IPS-18c (cell line): ENCODE measurements around the gene EIF3F.

Source experiments
- H3K4me3 ChIP-seq: 2 replicates; pipeline ENCODE4 v1.7.0; 2013; ENCODE audit warnings: low read depth, mild to moderate bottlenecking, low read length, moderate library complexity; ENCODE audit not compliant: insufficient read depth
- H3K9me3 ChIP-seq: one replicate; pipeline ENCODE4 v1.6.1; 2013; ENCODE audit warnings: mild to moderate bottlenecking, low read length, moderate library complexity; ENCODE audit not compliant: control insufficient read depth, insufficient read depth

The EIF3F gene

GRCh38 chr11:8032122-8032521 is 45.0 kb downstream of the EIF3F start:
- no peak overlapping the region for H3K4me3 ChIP-seq
- H3K9me3 ChIP-seq, result peaks cover 4% of the 10 kb centered on the region

- no peak overlapping the region; the same call in 1 of the 2 replicates for H3K4me3 ChIP-seq
- peaks cover 4% of the 10 kb centered on the region for H3K9me3 ChIP-seq
Measured at GRCh38 chr11:8032576-8033304, 45.6 kb downstream of the EIF3F start.

- Histone ChIP-seq H3K9me3 (peaks cover 4% of the 10 kb centered on the region), H3K4me3 (no peak overlapping the region)
Measured at GRCh38 chr11:8033305-8034105, 46.4 kb downstream of the EIF3F start.

- Histone ChIP-seq H3K4me3 (no peak overlapping the region), H3K9me3 (no peaks in the 10 kb centered on the region)
Measured at GRCh38 chr11:8034106-8034585, 47.0 kb downstream of the EIF3F start.

- no peak overlapping the region for H3K4me3 ChIP-seq
- no peaks in the 10 kb centered on the region for H3K9me3 ChIP-seq
Measured at GRCh38 chr11:8034604-8035190, 47.6 kb downstream of the EIF3F start.

- no peaks in the 10 kb centered on the region for H3K9me3 ChIP-seq
Measured at GRCh38 chr11:8035200-8035855, 48.2 kb downstream of the EIF3F start.

GRCh38 chr11:8036002-8036802 is 49.1 kb downstream of the EIF3F start:
- Histone ChIP-seq H3K4me3 (no peak overlapping the region), H3K9me3 (no peaks in the 10 kb centered on the region)

More at GRCh38 chr11:8035200-8035855, 48.2 kb downstream of the EIF3F start:
- no peak overlapping the region for H3K4me3 ChIP-seq

GRCh38 chr11:8036986-8037385 is 49.8 kb downstream of the EIF3F start:
- H3K4me3 ChIP-seq, result no peak overlapping the region

GRCh38 chr11:8038393-8038792 is 51.3 kb downstream of the EIF3F start:
- H3K4me3 ChIP-seq, result no peak overlapping the region

More at GRCh38 chr11:8036986-8037385, 49.8 kb downstream of the EIF3F start:
- H3K9me3 ChIP-seq, result no peaks in the 10 kb centered on the region

GRCh38 chr11:8038811-8039529 is 51.8 kb downstream of the EIF3F start:
- H3K9me3 ChIP-seq, result no peaks in the 10 kb centered on the region

More at GRCh38 chr11:8038393-8038792, 51.3 kb downstream of the EIF3F start:
- no peaks in the 10 kb centered on the region for H3K9me3 ChIP-seq

GRCh38 chr11:8039530-8040260 is 52.6 kb downstream of the EIF3F start:
- H3K4me3 ChIP-seq, result no peak overlapping the region
- no peaks in the 10 kb centered on the region for H3K9me3 ChIP-seq

More at GRCh38 chr11:8038811-8039529, 51.8 kb downstream of the EIF3F start:
- H3K4me3 ChIP-seq, result no peak overlapping the region

GRCh38 chr11:8040261-8040920 is 53.3 kb downstream of the EIF3F start:
- Histone ChIP-seq H3K4me3 (no peak overlapping the region), H3K9me3 (no peaks in the 10 kb centered on the region)

GRCh38 chr11:8040921-8041285 is 53.8 kb downstream of the EIF3F start:
- H3K9me3 ChIP-seq, result no peaks in the 10 kb centered on the region
- no peak overlapping the region for H3K4me3 ChIP-seq

- Histone ChIP-seq H3K4me3 (no peak overlapping the region), H3K9me3 (no peaks in the 10 kb centered on the region)
Measured at GRCh38 chr11:8041576-8041975, 54.4 kb downstream of the EIF3F start.

- Histone ChIP-seq H3K9me3 (no peaks in the 10 kb centered on the region), H3K4me3 (no peak overlapping the region)
Measured at GRCh38 chr11:8043756-8044155, 56.6 kb downstream of the EIF3F start.
